ENCODE data around the gene KNG1. TPM values are rescaled to one million over a fixed set of nuclear protein-coding genes. Genes with fewer than 3 reads are reported as not detected.

KNG1 gene
- total RNA-seq, 1 experiment from 2014 or later, result 0.25 TPM

GRCh38 chr3:186742618-186743380, 25.6 kb downstream of the KNG1 start:
- TF ChIP-seq POLR2AphosphoS5 (IDR thresholded peaks at IDR 0.05; ENCODE audit: low read depth, low read length) (no peak), POLR2A (IDR thresholded peaks at IDR 0.05; ENCODE audit: borderline replicate concordance, extremely low read depth, insufficient read depth, insufficient read length) (no peak), ZBTB33 (IDR thresholded peaks at IDR 0.05; ENCODE audit: extremely low read depth, insufficient replicate concordance, low read length) (no peak), CBX3 (IDR thresholded peaks at IDR 0.05; ENCODE audit: low read depth) (no peak), SIN3A (IDR thresholded peaks at IDR 0.05; ENCODE audit: low read depth) (no peak)
- Histone ChIP-seq H3K9me2 (ENCODE audit: insufficient read depth) (no peaks in the 10 kb centered on the region), H3K36me3 (ENCODE audit: control insufficient read depth in 1 of 2, insufficient read depth in 2 of 2, low read length in 2 of 2) (no peaks in the 10 kb centered on the region), H2AFZ (ENCODE audit: low read depth, low read length, poor library complexity, severe bottlenecking) (no peak overlapping the region), H3K9ac (ENCODE audit: low read length) (no peak overlapping the region), H3K9me3 (ENCODE audit: control insufficient read depth in 1 of 2, insufficient read depth in 1 of 2, low read depth in 1 of 2, low read length in 2 of 2) (no peaks in the 10 kb centered on the region), H3K27me3 (ENCODE audit: insufficient read depth, low read length) (no peaks in the 10 kb centered on the region), H3K4me2 (ENCODE audit: low read length) (no peak overlapping the region), H3K79me2 (ENCODE audit: insufficient read depth, low read length) (no peaks in the 10 kb centered on the region), H4K20me1 (ENCODE audit: insufficient read depth) (no peaks in the 10 kb centered on the region), H3K27ac (ENCODE audit: low read depth, low read length) (no peak overlapping the region), H3K4me3 (replicated peaks in 1 of 2; ENCODE audit: low read depth in 1 of 2, low read length in 2 of 2) (no peak overlapping the region), H3K4me1 (ENCODE audit: control insufficient read depth in 1 of 2, insufficient read depth in 2 of 2, low read length in 2 of 2) (peaks cover 0 to 15% of the 10 kb centered on the region in 2 experiments; a peak in 2 of 4 replicates)
- no peak for ATAC-seq
- POLR2A ChIA-PET, result no interaction called here
- no peak for DNase-seq (ENCODE audit: low read depth, low spot score)
- RAD21 ChIA-PET (ENCODE audit: low non-redundant PET in 1 of 2, low total read pairs in 2 of 2, uncharacterized antibody in 2 of 2, unreplicated experiment in 2 of 2), result no interaction called here
- no TSS peak for BruUV-seq (replicated peaks)
- CTCF ChIA-PET, result no interaction called here
- intact Hi-C loops (cut with micrococcal nuclease), result no loop called here

- intact Hi-C loops (cut with micrococcal nuclease), result no loop called here
- DNase-seq (ENCODE audit: low read depth, low spot score) (no peak), ATAC-seq (no peak)
- H3K27ac ChIP-seq (ENCODE audit: low read depth, low read length), result no peak overlapping the region
- ChIA-PET CTCF (no interaction called here), POLR2A (no interaction called here), RAD21 (ENCODE audit: low non-redundant PET in 1 of 2, low total read pairs in 2 of 2, uncharacterized antibody in 2 of 2, unreplicated experiment in 2 of 2) (no interaction called here)
- H2AFZ ChIP-seq (ENCODE audit: low read depth, low read length, poor library complexity, severe bottlenecking), result no peak overlapping the region
- no peak overlapping the region for H3K9ac ChIP-seq (ENCODE audit: low read length)
- H4K20me1 ChIP-seq (ENCODE audit: insufficient read depth), result no peaks in the 10 kb centered on the region
- no peak overlapping the region for H3K4me3 ChIP-seq (replicated peaks in 1 of 2; ENCODE audit: low read depth in 1 of 2, low read length in 2 of 2)
- H3K27me3 ChIP-seq (ENCODE audit: insufficient read depth, low read length), result no peaks in the 10 kb centered on the region
- no peaks in the 10 kb centered on the region for H3K9me3 ChIP-seq (ENCODE audit: control insufficient read depth in 1 of 2, insufficient read depth in 1 of 2, low read depth in 1 of 2, low read length in 2 of 2)
- no peaks in the 10 kb centered on the region for H3K36me3 ChIP-seq (ENCODE audit: control insufficient read depth in 1 of 2, insufficient read depth in 2 of 2, low read length in 2 of 2)
- H3K4me1 ChIP-seq (ENCODE audit: control insufficient read depth in 1 of 2, insufficient read depth in 2 of 2, low read length in 2 of 2), result peaks cover 0 to 15% of the 10 kb centered on the region in 2 experiments; a peak in 2 of 4 replicates
- H3K4me2 ChIP-seq (ENCODE audit: low read length), result no peak overlapping the region
- no peaks in the 10 kb centered on the region for H3K79me2 ChIP-seq (ENCODE audit: insufficient read depth, low read length)
- BruUV-seq (replicated peaks), result no TSS peak
- H3K9me2 ChIP-seq (ENCODE audit: insufficient read depth), result no peaks in the 10 kb centered on the region
- TF ChIP-seq ELF1 (IDR thresholded peaks at IDR 0.05; ENCODE audit: borderline replicate concordance, low read depth) (no peak), REST (IDR thresholded peaks at IDR 0.05; ENCODE audit: low read depth) (no peak), MAX (IDR thresholded peaks at IDR 0.05) (no peak), JUND (IDR thresholded peaks at IDR 0.05) (no peak), RAD21 (IDR thresholded peaks at IDR 0.05; ENCODE audit: low read depth) (no peak), CBX3 (IDR thresholded peaks at IDR 0.05; ENCODE audit: low read depth) (no peak), ATF3 (IDR thresholded peaks at IDR 0.05) (no peak), SIN3A (IDR thresholded peaks at IDR 0.05; ENCODE audit: low read depth) (no peak), EZH2 (IDR thresholded peaks at IDR 0.05) (no peak), ZFX (IDR thresholded peaks at IDR 0.05) (no peak), EZH2phosphoT487 (IDR thresholded peaks at IDR 0.05; ENCODE audit: borderline replicate concordance) (no peak)
Observed at GRCh38 chr3:186743666-186744065, 26.5 kb downstream of the KNG1 start.

Data from HCT116 (cell line).